Activated T-cell treated with anti-CD3 and anti-CD28 coated beads for 48 hours (primary cell): Measurements from ENCODE around the gene MEMO1.
"Not testable (repeated sequence)": the region's sequence is repeated elsewhere in the genome, so short reads cannot be mapped to it uniquely, and the experiment has no call there.

Experiments used
- DNase-seq: peaks from one replicate; pipeline ENCODE4 v3.0.0-alpha.2; 2020; ENCODE audit warnings: low read depth

MEMO1 gene

DNA sequence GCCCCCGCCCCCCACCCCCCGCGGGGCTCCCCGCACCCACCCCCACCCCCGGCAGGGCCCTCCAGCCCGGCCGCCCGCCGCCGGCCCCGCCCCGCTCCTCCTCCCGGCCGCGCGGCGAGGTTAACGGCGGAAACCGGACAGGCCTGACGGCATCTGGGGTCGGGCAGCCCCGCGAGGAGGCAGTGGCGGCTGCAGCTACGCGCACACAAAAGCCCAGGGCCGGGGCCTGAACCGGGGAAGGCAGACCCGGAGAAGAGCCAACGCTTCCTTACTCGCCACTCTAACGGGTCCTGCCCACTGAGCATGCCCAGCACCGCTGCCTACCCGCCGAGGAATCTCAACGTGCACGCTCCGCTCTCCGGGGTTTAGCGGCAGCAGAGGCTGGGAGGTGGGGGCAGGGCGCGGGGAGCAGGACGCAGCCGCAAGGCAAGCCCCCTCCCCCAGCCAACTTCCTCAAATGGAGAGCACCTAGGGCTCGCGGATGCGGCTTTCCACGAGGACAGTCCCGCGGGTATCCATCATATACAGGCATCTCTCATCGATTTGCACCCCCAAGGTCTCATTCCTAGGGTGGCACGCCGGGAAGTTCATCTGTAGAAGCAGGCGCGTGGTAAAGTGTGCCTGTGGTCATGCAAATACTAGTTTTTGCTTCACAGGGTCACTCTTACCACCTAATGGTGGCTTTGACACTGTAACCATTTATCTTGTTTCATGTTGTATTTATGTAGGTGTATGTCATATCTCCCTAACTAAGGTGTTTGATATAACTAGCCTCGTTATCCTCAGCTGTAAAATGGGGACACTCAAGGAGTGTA, at the start of gene MEMO1:
TSS of gene MEMO1 (minus strand) at position 339 of the 815 bp plus-strand sequence. CDS start 761 bp downstream, outside the sequence.
- peak; percentile 91 for DNase-seq

GRCh38 chr2:32060266-32060665, 49.5 kb upstream of the MEMO1 start:
- no peak for DNase-seq

DNA sequence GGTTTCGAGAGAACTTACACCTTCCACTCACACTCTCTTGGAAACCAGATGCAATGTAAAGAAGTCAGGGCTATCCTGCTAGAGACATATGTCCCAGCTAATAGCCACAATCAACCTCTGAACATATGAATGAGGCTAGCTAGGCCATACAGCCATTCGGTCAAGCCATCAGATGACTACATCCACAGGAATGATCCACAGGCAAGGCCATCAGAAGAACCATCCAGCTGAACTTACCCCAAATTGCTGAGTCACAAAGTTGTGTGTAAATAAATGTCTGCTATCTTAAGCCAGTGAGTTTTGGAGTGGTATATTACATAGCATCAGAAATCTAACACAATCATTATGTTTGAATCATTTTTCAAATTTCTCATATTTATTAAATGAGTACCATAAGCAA, 47.3 kb upstream of the MEMO1 start:
- no peak for DNase-seq

- not testable (repeated sequence) for DNase-seq
These were observed 43.8 kb upstream of the MEMO1 start for GRCh38 chr2:32054583-32054982.

DNA sequence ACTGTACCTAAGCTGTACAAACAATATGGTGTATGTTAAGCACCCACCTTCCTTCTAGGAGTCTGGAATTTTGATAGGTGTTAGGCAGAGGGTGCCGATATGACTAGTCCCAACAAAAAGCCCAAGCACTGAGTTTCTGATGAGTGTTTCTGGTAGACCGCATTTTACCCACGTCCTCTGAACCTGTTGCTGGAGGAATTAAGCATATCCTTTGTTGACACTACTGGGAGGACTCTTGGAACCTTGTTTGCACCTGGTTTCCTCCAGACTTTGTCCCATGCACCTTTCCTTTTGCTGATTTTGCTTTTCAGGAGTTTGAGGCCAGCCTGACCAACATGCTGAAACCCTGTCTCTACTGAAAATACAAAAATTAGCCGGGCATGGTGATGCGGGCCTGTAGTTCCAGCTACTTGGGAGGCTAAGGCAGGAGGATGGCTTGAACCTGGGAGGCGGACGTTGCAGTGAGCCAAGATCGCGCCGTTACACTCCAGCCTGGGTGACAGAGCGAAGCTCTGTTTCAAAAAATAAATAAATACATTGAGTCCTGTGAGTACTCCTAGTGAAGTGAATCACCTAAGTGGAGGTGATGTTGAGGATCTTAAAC, 41.1 kb upstream of the MEMO1 start:
- no peak for DNase-seq

DNA sequence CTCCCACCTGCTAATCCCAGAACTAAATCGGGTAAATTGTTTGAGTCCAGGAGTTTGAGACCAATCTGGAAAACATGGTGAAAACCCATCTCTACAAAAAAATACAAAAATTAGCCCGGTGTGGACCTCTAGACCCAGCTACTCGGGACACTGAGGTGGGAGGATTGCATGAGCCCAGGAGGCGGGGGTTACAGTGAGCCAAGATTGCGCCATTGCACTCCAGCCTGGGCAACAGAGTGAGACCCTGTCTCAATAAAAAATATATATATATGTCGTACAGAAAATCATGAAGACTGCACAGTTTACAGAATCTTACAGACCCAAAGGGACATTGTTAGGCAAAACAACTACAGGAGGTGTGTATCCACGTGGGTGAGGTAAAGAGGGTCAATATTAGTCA, 32.8 kb upstream of the MEMO1 start:
- no peak for DNase-seq

GRCh38 chr2:32039447-32040219, 28.8 kb upstream of the MEMO1 start, which contains the start of gene DPY30:
DPY30 (minus strand) TSS chr2:32039805; CDS start chr2:32039456, 349 bp downstream.
- peak; percentile 86 for DNase-seq

DNA sequence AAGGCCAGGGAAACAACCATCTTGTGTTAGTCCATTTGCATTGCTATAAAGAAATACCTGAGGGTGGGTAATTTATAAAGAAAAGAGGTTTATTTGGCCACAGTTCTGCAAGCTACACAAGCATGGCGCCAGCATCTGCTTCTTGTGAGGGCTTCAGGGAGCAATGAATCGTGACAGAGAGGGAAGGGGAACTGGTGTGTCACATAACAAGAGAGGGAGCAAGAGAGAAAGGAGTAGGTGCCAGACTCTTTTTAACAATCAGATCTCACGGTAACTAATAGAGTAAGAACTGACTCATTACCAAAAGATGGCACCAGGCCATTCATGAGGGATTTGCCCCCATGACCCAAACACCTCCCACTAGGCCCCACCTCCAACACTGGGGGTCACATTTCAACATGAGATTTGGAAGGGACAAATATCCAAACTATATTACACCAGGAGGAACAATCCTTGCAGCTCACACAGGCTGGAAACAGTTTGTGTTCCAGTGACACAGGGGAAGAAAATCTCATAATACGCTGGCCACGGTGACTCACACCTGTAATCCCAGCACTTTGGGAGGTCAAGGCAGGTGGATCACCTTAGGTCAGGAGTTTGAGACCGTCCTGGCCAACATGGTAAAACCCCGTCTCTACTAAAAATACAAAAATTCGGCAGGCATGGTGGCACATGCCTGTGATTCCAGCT, 23.5 kb upstream of the MEMO1 start:
- DNase-seq: not testable (repeated sequence)

DNA sequence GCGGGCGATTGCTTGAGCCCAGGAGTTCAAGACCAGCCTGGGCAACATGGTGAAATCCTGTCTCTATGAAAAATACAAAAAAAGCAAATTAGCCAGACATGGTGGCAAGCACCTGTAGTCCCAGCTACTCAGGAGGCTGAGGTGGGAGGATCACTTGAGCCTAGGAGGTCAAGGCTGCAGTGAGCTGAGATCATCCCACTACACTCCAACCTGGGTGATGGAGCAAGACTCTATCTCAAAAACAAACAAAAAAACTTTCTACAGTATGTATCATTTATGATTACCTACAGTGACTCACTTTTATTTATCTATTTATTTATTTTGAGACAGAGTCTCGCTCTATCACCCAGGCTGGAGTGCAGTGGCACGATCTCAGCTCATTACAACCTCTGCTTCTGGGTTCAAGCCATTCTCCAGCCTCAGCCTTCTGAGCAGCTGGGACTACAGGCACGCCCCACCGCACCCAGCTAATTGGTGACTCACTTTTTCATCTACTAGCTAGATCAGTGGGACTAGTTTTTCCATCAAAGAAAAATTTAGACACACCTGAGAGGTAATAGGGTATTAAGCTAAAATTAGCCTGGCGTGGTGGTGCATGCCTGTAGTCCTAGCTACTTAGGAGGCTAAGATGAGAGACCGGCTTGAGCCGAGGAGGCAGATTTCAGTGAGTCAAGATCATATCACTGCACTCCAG, 8.1 kb upstream of the MEMO1 start:
- DNase-seq: not testable (repeated sequence)

DNA sequence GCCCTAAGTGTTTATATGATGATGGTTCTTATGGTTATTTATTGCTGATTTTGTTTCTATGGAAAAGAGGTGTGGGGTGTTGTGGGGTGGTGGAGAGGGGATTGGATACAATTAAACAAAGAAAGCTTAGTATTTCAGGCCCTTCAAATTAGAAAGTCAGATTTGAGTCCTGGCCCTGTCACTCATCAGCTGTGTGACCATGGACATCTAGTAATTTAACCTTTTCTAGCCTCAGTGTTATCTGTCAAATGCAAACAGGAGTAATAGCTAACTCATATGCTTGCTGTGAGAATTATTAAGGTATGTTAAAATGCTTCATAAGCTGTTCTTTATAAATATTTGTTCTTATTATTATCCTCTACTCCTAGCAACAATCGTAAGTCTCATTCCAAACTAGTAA, 2.1 kb upstream of the MEMO1 start:
- no peak for DNase-seq

DNA sequence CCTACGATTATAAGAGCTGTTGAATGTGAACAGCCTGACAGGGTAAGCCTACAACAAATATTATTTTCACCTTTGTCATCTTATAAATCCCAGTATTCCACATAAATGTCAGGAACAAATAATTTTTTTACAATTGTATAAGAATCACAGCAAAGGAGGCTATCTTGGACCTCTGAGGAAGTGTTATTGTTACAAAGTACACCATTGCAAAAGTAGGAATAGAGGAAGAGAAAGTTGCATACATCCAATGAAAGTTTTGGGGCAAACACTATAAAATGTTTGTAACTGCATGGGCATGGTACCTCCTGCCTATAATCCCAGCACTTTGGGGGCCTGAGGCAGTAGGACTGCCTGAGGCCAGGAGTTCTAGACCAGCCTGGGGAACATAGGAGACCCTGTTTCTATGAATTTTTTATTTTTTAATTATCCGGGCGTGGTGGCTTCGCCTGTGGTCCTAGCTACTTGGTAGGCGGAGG, 715 bp upstream of the MEMO1 start:
- DNase-seq: no peak

DNA sequence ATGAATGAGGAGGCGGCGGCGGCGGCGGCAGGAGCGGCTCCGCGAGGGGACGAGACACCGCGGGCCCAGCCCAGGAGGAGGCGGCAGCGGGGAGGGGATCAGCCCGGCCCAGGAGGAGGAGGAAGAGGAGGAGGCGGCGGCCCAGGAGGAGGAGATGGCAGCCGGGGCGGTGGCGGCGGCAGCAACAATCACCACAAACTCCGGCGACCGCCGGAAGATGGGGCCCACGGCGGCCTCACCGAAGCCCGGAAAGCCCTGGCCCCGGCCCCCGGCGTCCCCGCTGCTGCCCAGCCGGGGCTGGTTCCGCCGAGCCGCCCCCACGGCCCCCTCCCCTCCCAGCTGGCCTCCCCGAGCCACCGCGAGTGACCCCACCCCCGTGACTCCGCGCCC, 533 bp downstream of the MEMO1 start:
- peak; percentile 63 for DNase-seq

DNA sequence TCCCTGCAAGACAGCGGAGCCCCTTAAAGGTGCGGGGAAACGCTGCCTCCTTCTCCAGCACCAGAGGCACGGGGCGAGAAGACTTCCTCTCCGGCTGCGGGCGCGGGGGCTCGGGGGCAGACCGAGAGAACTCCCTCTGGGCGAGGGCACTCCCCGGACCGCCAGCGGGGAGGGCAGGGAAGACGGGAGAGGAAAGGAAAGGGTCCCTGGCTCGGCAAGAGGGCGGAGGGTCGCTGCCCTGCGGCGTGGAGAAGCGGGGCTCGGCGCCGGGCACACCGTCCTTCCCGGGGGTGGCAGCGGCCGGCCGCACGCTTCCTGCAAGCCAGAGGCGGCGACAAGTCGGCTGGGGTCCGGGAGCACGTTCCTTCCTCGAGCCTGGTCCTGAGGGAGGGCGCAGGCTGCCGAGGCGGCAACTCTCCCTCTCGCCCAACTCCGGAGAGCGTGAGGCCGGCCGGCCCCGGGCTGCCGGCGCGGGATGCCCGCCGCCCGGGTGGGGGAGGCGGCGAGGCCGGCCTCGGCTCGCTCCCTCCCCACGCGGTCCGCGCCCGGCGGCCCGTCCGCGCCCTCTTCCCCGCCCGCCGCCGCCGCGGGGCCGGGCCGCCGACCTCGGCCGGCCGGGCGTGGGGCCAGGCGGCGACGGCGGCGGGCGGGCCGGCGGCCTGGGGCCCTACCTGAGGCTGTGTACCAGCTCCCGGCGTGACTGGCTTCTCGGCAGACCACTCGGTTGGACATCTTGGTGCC, 1.1 kb downstream of the MEMO1 start:
- DNase-seq: peak; percentile 29

- DNase-seq: no peak
These were observed 1.8 kb downstream of the MEMO1 start for GRCh38 chr2:32008805-32009515.

DNA sequence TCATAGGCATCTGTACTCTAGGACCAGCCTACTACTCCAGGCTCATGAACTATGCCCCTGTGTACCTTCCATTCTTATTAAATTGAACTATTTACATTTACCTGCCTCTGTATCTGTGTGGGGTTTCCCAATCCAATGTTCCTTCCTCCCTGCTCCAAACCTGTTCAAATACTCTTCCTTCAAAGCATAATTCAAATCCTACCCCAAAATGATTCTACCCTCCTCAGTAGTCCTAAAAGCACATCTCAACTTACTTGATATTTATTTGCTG, 3.8 kb downstream of the MEMO1 start:
- DNase-seq: no peak

- DNase-seq: no peak
These were observed 5.3 kb downstream of the MEMO1 start for GRCh38 chr2:32005371-32005976.

GRCh38 chr2:32003791-32004190, 7.0 kb downstream of the MEMO1 start:
- DNase-seq: no peak

DNA sequence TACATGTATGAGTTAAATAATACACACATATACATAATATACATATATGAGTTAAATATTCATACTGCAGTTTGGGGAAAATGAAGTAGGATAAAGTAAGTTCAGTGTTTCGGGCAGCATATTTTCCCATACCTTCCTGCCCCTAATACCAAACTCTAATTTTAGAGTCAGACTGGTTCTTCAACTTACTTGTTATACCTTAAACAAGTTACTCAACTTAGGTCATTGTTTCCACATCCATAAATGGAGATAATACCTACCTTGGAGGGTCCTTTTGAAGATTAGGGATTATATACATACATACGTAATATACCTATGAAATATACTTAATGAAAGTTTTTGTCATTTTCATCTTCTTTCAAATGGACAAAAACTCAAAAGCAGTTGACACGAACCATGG, 8.4 kb downstream of the MEMO1 start:
- DNase-seq: no peak

- DNase-seq: no peak
These were observed 11.4 kb downstream of the MEMO1 start for GRCh38 chr2:31999438-31999837.
